PFSK-1 (cell line): ENCODE results near the gene PSKH1.

Experiments
- FOXP2 ChIP-seq: optimal IDR thresholded peaks from 2 replicates; pipeline ENCODE3; 2011; ENCODE audit warnings: borderline replicate concordance, control low read depth, inconsistent platforms; ENCODE audit not compliant: insufficient read depth; ENCODE audit errors: extremely low read length, extremely low read depth
- POLR2AphosphoS5 ChIP-seq: IDR thresholded peaks from 2 replicates; pipeline ENCODE4 v1.6.1; 2012; ENCODE audit warnings: low read depth, mild to moderate bottlenecking, control low read depth, low read length, moderate library complexity
- REST ChIP-seq, 2 experiments: IDR thresholded peaks; 2 replicates each; pipeline versions ENCODE4 v1.6.1 to v1.8.0; 2011 to 2012; ENCODE audit warnings: low read depth in 2 of 2, low read length in 2 of 2, control low read depth in 1 of 2, inconsistent platforms in 1 of 2, mild to moderate bottlenecking in 1 of 2, moderate library complexity in 1 of 2; ENCODE audit not compliant: insufficient read depth in 1 of 2
- SIN3A ChIP-seq: IDR thresholded peaks from 2 replicates; pipeline ENCODE4 v1.6.1; 2012; ENCODE audit warnings: mild to moderate bottlenecking, low read length, moderate library complexity, borderline replicate concordance; ENCODE audit not compliant: insufficient read depth
- TAF1 ChIP-seq: IDR thresholded peaks from 2 replicates; pipeline ENCODE4 v1.6.1; 2012; ENCODE audit warnings: low read length, control low read depth, borderline replicate concordance; ENCODE audit not compliant: insufficient read depth

PSKH1 gene

GRCh38 chr16:67873435-67874370 lies 19.4 kb upstream of the PSKH1 start:
- TF ChIP-seq POLR2AphosphoS5 = no peak
- no peak for TF ChIP-seq SIN3A
- TF ChIP-seq TAF1 = no peak
- TF ChIP-seq FOXP2 = no peak
- TF ChIP-seq REST (IDR thresholded peaks at IDR 0.05; ENCODE audit: insufficient read depth in 1 of 2, low read depth in 2 of 2, low read length in 2 of 2) = no peak

- TF ChIP-seq SIN3A (no peak), POLR2AphosphoS5 (no peak), REST (IDR thresholded peaks at IDR 0.05; ENCODE audit: insufficient read depth in 1 of 2, low read depth in 2 of 2, low read length in 2 of 2) (no peak), TAF1 (no peak), FOXP2 (no peak)
Measured at GRCh38 chr16:67874372-67874771, 18.7 kb upstream of the PSKH1 start.

GRCh38 chr16:67877064-67877463 lies 16.0 kb upstream of the PSKH1 start:
- no peak for TF ChIP-seq TAF1

- TF ChIP-seq POLR2AphosphoS5 = no peak
- TF ChIP-seq TAF1 = no peak
- TF ChIP-seq REST (IDR thresholded peaks at IDR 0.05; ENCODE audit: insufficient read depth in 1 of 2, low read depth in 2 of 2, low read length in 2 of 2) = no peak
- no peak for TF ChIP-seq SIN3A
- TF ChIP-seq FOXP2 = no peak
Measured at GRCh38 chr16:67878232-67878631, 14.8 kb upstream of the PSKH1 start.

- TF ChIP-seq REST (IDR thresholded peaks at IDR 0.05; ENCODE audit: insufficient read depth in 1 of 2, low read depth in 2 of 2, low read length in 2 of 2) (no peak), FOXP2 (no peak), POLR2AphosphoS5 (no peak), SIN3A (no peak), TAF1 (no peak)
Measured at GRCh38 chr16:67878846-67879245, 14.2 kb upstream of the PSKH1 start.
